DLD1 (cell line): ENCODE data around the gene EIF2B2.

Experiments
- in situ Hi-C: cut with HindIII; loops from 2 replicates; pipeline ENCODE4 v1.10.0; 2017; ENCODE audit warnings: low sequenced_read_pairs

EIF2B2 gene

GRCh38 chr14:75032939-75033338, 30.2 kb downstream of the EIF2B2 start:
- in situ Hi-C loops = no loop called here

- in situ Hi-C loops = no loop called here
Measured at GRCh38 chr14:75040507-75040906, 37.8 kb downstream of the EIF2B2 start.

- in situ Hi-C loops = no loop called here
Measured at GRCh38 chr14:75040959-75041358, 38.2 kb downstream of the EIF2B2 start.

GRCh38 chr14:75041613-75042012, 38.9 kb downstream of the EIF2B2 start:
- in situ Hi-C loops = no loop called here

GRCh38 chr14:75042035-75042434, 39.3 kb downstream of the EIF2B2 start:
- in situ Hi-C loops = no loop called here

GRCh38 chr14:75044322-75044721, 41.6 kb downstream of the EIF2B2 start:
- in situ Hi-C loops = no loop called here

GRCh38 chr14:75044752-75045151, 42.0 kb downstream of the EIF2B2 start:
- in situ Hi-C loops = no loop called here

- in situ Hi-C loops = no loop called here
Measured at GRCh38 chr14:75046275-75046674, 43.6 kb downstream of the EIF2B2 start.

- in situ Hi-C loops = no loop called here
Measured at GRCh38 chr14:75046899-75047298, 44.2 kb downstream of the EIF2B2 start.

GRCh38 chr14:75047506-75047905, 44.8 kb downstream of the EIF2B2 start:
- in situ Hi-C loops = no loop called here

- in situ Hi-C loops = no loop called here
Measured at GRCh38 chr14:75048101-75048500, 45.4 kb downstream of the EIF2B2 start.

GRCh38 chr14:75049136-75049535, 46.4 kb downstream of the EIF2B2 start:
- in situ Hi-C loops = no loop called here

- in situ Hi-C loops = no loop called here
Measured at GRCh38 chr14:75049731-75050201, 47.0 kb downstream of the EIF2B2 start.

GRCh38 chr14:75050852-75051555, 48.3 kb downstream of the EIF2B2 start, which contains the start of gene MLH3:
MLH3 (minus strand) TSS chr14:75051467; CDS start chr14:75049655, 1,812 bp downstream.
- in situ Hi-C loops = no loop called here

GRCh38 chr14:75051556-75051899, 48.8 kb downstream of the EIF2B2 start:
- in situ Hi-C loops = no loop called here

- in situ Hi-C loops = no loop called here
Measured at GRCh38 chr14:75053396-75054291, 50.9 kb downstream of the EIF2B2 start.

GRCh38 chr14:75054421-75054820, 51.7 kb downstream of the EIF2B2 start:
- in situ Hi-C loops = no loop called here

GRCh38 chr14:75059642-75060041, 56.9 kb downstream of the EIF2B2 start:
- in situ Hi-C loops = loop anchor here (10.0 kb wide), 1 partner anchor 215 kb away; no protein-coding TSS in a partner anchor

GRCh38 chr14:75060420-75060819, 57.7 kb downstream of the EIF2B2 start:
- in situ Hi-C loops = loop anchor here (10.0 kb wide), 1 partner anchor 216 kb away; no protein-coding TSS in a partner anchor
